UCSD-AML1 (cell line): ENCODE results near the gene BAZ1A.
A peak's percentile ranks its signal among the peaks of the same experiment; 100 is the strongest.

Source experiments
- DNase-seq: peaks from one replicate; lab custom pipeline; 2025; ENCODE audit not compliant: unreplicated experiment; lab: John Stamatoyannopoulos, UW

BAZ1A gene, protein sequence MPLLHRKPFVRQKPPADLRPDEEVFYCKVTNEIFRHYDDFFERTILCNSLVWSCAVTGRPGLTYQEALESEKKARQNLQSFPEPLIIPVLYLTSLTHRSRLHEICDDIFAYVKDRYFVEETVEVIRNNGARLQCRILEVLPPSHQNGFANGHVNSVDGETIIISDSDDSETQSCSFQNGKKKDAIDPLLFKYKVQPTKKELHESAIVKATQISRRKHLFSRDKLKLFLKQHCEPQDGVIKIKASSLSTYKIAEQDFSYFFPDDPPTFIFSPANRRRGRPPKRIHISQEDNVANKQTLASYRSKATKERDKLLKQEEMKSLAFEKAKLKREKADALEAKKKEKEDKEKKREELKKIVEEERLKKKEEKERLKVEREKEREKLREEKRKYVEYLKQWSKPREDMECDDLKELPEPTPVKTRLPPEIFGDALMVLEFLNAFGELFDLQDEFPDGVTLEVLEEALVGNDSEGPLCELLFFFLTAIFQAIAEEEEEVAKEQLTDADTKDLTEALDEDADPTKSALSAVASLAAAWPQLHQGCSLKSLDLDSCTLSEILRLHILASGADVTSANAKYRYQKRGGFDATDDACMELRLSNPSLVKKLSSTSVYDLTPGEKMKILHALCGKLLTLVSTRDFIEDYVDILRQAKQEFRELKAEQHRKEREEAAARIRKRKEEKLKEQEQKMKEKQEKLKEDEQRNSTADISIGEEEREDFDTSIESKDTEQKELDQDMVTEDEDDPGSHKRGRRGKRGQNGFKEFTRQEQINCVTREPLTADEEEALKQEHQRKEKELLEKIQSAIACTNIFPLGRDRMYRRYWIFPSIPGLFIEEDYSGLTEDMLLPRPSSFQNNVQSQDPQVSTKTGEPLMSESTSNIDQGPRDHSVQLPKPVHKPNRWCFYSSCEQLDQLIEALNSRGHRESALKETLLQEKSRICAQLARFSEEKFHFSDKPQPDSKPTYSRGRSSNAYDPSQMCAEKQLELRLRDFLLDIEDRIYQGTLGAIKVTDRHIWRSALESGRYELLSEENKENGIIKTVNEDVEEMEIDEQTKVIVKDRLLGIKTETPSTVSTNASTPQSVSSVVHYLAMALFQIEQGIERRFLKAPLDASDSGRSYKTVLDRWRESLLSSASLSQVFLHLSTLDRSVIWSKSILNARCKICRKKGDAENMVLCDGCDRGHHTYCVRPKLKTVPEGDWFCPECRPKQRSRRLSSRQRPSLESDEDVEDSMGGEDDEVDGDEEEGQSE (N-terminal part only)

DNA sequence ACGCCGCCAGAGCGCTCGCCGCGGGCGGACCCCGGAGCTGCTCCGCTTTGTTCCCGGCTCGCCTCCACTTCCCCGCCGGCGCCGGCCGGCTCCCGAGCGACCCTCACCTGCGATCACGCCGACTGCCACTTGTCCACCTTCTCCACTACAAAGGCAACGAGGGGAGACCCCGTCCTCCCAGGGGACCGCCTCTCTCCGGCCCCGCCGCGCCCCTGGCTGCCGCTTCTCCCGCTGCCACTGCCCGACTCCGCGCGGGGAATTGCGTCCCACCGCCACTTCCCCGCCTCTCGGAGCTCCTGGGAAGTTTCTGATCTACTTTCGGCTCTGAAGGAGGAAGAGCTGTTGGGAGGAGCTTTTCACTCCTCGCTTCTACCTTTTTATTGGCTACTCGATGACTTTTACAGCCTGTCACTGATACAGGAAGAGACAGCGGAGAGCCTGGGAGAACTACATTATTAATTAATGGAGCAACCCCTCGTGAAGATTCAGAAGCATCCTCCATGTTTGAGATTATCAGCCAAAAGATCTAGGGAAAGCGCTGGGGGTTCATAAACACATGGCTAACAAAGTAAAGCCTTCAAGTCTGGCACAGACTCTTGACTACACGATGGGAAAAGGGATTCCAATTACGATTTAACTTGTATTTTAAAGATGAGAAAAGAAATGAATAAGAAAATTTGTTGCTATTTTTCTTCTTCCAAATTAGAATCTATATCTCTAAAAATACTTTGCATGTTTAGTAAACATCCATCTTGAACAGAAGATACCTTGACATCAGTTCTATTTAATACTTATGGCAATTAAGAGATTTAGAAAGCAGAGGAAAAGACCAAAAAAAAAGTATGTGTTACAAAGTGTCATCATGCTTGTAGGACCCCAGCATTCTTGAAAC is at the start of gene BAZ1A:
Gene BAZ1A (minus strand): TSS at position 330 of the 892 bp plus-strand sequence. CDS start 756 bp downstream, outside the sequence.
- DNase-seq = peak; percentile 65

DNA sequence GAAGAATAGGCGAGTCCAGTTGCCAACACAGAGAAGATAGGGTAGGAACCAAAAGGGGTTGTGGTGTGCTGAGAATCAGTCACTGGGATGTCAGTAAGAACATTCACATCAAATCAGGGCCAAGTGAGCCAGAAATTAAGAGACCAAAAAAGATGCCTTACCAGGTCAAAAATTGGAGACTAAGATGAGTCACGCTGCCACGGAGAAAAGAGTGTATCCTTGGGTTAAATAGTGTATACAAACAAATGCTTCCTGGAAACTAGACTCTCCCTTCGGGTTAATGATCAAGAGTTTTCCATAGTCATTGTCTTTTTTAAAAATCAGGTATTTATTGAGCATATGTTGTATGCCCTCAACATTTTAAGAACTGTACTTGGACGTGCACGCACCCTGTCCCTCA is 45.2 kb upstream of the BAZ1A start:
- DNase-seq = no peak

DNA sequence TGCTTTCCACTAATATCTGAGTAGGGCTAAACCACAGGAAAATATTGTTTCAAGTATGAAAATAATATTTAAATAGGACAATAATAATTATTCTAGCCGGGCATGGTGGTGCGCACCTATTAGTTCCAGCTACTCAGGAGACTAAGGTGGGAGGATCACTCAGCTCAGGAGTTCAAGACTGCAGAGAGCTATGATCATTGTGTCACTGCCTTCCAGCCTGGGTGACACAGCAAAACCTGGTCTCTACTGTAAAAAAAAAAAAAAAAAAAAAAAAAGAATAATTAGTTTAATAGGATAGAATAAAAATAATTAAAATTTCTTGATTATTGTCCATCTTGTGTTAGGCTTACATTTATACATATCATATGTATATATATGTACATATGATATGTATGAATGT is 38.5 kb upstream of the BAZ1A start:
- DNase-seq = no peak

GRCh38 chr14:34912966-34913365 is 37.8 kb upstream of the BAZ1A start:
- no peak for DNase-seq

- no peak for DNase-seq
Observed at GRCh38 chr14:34912182-34912581, 37.0 kb upstream of the BAZ1A start.

DNA sequence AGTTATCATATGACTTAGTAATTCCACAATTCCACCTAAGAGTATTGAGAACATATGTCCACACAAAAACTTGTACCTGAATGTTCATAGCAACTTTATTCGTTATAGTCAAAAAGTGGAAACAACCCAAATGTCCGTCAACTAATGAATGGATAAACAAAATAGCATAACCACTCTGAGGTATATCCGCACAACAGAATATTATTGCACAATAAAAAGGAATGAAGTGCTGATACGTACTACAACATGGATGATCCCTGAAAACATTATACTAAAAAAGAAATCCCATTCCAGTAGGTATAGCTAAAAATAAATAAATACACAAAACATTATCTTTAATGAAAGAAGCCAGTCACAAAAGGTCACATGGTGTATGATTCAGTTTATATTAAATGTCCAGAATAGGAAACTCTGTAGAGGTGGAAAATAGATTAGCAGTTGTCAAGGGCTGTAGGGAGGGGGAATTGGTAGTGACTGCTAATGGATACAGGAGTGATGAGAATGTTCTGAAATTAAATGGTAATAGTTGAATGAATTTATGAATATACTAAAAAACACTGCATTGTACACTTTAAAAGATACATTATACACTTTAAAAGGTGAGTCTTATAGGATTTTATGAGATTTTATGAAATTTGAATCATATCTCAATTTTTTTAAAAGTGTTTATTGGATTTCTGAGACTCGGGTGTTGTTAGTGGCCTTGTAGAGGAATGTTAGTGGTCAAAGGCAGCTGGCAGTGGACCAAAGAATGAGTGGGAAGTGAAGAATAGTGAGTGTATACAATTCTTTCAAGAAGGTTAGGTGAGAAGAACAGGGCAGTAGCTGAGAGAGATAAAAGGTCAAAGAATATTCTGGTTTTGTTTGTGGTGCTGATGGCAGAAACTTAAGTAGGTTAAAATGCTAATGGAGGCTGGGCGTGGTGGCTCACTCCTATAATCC is 36.3 kb upstream of the BAZ1A start:
- no peak for DNase-seq

DNA sequence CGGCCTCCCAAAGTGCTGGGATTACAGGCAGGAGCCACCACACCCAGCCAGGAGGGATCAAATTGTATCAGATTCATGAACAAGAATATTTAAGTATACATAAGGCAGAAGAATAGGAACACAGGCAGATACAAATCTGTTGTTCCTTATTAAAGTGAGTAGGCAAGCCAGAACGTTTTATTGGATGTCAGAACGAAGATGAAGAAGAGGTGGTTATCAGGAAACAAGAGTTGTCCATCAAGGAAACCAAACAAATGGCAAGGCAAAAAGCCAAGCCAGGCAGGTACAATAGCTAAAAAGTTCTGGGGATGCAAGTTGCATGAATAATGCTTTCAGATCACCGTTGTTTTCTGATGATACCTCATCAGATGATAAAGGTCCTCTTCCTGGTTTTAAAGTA is 31.1 kb upstream of the BAZ1A start:
- no peak for DNase-seq

GRCh38 chr14:34895277-34895676 is 20.1 kb upstream of the BAZ1A start:
- DNase-seq = no peak

DNA sequence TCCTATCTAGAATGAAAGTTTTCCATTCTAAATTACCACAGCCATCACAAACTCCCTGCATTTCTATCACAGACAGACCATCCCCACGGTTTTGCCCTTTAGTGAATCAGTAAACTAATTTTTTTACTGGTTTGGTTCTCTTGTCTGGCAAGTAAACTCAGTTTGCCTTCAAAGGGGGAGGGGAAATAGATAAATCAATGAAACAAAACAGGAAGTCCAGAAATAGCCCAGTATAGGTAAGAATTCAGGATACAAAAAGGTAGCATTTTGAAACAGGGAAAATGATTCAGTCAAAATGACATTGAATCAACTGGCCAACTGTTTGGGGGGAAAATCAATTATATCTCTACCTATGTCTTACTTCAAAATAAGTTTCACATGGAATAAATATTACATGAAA is 15.8 kb upstream of the BAZ1A start:
- DNase-seq = no peak

DNA sequence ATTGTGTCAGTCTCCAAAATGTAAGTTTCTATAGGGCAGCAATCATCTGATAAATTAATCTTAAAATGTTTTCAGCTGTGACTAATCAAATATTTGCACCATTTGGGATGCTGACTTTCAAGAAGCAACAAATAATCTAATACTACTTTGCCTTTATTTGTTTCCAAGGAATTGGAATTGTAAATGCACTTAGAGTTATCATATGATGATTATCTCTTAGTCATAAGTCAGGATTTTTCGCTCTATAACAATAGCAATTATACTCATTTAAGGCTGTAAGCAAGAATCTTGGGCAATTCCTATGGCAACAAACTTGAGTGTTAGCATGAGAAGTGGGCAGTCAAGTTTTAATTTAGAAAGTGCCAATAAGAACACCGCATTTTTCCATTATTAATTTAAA is 13.0 kb upstream of the BAZ1A start:
- no peak for DNase-seq

- no peak for DNase-seq
Observed at GRCh38 chr14:34883954-34884353, 8.8 kb upstream of the BAZ1A start.

DNA sequence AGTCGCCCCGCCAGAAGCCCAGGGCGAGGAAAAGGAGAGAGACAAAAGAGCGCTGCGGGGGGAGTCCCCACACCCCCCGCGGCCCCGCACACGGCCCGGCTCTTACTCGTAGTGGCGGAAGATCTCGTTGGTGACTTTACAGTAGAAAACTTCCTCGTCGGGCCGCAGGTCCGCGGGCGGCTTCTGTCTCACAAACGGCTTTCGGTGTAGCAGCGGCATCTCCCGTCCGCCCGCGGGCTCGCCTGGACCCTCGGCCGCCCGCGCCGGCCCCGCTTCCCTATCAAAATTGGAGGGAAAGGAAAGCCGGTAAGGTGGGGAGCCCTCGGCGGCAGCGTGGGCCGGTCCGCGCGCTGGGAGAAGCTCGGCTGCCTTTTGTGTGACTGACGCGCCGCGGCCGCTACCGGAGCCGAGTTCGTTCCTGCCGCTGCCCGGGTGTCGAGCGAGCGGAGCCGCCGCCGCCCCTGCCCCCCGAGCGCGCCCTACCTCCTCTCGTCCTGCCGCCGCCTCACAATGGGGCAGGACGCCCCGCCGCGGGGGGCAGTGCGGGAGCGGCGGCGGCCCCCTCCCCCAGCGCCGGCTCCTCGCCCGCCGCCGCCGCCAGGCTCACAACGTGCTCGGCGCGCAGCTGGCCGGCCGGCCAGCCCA is 652 bp downstream of the BAZ1A start:
- DNase-seq = peak; percentile 68

- peak; percentile 94 for DNase-seq
Observed at GRCh38 chr14:34873589-34874385, 1.4 kb downstream of the BAZ1A start.

DNA sequence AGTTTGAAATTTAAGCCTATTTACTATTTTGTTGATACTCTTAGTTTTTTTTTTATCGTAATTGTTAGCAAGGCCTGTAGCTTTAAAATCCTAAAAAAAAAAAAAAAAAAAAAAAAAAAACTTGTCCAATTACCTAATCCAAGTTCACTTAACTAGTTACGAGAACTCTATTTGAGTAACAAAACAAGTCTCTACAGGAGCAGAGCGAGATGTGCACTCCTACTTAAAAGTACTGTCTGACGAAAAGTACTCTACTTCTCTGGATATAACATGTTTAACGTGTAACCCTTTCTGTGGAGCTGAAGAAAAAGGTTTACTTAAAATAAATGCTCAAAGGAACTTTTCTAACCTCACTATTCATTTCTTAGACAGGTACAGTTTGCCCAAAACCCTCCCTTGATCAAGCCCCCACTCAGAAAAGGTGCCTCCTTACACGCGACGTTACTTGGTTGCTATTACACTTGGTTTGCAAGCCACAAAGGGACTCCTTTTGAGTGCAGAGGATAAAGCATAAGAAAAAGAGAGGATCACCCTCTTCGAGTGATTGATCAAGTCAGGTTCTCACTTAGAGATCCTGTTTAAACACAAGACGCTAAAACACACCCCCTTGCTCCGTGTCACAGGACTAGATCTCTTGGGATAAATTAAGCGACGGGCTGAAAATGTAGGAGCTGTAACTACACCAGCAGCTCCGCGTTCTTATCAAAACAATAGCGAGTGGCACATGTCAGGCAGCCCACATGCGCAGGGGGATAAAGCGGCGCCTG is 2.2 kb downstream of the BAZ1A start:
- no peak for DNase-seq

- DNase-seq = no peak
Observed at GRCh38 chr14:34867199-34867598, 8.0 kb downstream of the BAZ1A start.

DNA sequence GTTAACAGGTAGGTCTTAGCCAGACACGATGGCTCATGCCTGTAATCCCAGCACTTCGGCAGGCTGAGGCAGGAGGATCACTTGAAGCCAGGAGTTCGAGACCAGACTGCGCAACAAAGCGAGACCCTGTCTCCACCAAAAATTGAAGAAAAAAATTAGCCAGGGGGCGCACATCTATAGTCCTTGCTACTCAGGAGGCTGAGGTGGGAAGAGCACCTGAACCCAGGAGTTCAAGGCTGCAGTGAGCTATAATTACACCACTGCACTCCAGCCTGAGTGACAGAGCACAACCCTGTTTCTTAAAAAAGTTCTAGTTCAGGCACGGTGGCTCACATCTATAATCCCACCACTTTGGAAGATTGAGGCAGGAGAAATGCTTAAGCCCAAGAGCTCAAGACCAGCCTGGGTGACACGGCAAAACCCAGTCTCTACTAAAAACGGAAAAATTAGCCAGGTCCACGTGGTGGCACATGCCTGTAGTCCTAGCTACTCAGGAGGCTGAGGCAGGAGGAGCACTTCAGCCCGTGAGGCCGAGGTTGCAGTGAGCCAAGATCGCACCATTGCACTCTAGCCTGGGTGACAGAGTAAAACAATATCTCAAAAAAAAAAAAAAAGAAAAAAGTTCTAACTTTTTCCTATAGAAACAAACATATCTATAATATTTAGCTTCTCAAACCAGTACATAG is 9.1 kb downstream of the BAZ1A start:
- no peak for DNase-seq

GRCh38 chr14:34863844-34864243 is 11.3 kb downstream of the BAZ1A start:
- DNase-seq = no peak
